ENCODE data around the gene UBR4. TPM values are rescaled to one million over a fixed set of nuclear protein-coding genes. Genes with fewer than 3 reads are reported as not detected.
A peak's percentile ranks its signal among the peaks of the same experiment; 100 is the strongest.

Gene UBR4
- total RNA-seq, 3 donors from 2014 or later = 114 to 145 (median 140) TPM

DNA sequence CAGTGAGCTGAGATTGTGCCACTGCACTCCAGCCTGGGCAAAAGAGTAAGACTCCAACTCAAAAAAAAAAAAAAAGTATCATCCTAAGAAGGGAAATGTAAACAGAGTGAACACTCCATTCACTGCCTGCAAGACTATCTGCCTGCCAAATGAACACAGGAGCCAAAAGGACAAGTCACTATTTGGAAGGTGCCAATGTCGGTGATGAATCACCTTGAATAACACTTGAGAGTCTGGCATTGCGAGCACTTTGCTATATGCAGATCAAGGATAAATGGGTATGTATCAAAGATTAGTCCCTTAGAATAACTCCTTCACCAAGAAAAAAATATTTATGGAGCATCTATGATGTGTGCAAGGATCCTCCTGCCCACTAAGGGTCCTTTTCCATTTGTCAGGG is 6.6 kb downstream of the UBR4 start:
- no peak for TF ChIP-seq POLR2A (IDR thresholded peaks at IDR 0.05)
- no peak for TF ChIP-seq POLR2AphosphoS5 (IDR thresholded peaks at IDR 0.05)
- TF ChIP-seq, protein P1, sequence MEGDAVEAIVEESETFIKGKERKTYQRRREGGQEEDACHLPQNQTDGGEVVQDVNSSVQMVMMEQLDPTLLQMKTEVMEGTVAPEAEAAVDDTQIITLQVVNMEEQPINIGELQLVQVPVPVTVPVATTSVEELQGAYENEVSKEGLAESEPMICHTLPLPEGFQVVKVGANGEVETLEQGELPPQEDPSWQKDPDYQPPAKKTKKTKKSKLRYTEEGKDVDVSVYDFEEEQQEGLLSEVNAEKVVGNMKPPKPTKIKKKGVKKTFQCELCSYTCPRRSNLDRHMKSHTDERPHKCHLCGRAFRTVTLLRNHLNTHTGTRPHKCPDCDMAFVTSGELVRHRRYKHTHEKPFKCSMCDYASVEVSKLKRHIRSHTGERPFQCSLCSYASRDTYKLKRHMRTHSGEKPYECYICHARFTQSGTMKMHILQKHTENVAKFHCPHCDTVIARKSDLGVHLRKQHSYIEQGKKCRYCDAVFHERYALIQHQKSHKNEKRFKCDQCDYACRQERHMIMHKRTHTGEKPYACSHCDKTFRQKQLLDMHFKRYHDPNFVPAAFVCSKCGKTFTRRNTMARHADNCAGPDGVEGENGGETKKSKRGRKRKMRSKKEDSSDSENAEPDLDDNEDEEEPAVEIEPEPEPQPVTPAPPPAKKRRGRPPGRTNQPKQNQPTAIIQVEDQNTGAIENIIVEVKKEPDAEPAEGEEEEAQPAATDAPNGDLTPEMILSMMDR (IDR thresholded peaks at IDR 0.05) = no peak
- Histone ChIP-seq H3K4me3 (no peak overlapping the region), H3K36me3 (peaks cover 6% of the 10 kb centered on the region), H3K4me1 (no peaks in the 10 kb centered on the region), H3K27me3 (no peaks in the 10 kb centered on the region), H3K27ac (peak overlapping the region; percentile 20 to 48), H3K9me3 (no peaks in the 10 kb centered on the region)
- peak in 1 of 2 donors; percentile 55 for DNase-seq (ENCODE audit: low spot score in 2 of 2)
- intact Hi-C loops (cut with DNase I; ENCODE audit: low total_unique reads) = no loop called here

DNA sequence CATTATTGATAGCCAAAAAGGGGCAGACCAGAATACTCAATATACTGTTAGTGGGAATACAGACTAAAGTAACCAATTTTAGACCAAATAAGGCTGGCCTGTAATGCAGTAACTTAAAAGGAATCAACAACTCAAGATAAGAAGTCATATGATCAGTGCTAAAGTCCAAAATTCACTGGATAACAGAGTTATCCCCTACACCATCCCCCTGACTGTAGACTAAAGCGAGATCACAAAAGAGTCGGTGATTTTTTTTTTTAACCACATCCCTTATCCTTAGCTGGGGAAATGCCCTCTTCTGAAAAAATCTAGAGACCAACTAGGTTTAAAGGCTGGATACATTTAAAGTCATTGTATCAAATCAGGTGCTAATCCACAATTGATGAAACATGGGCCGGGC is 7.7 kb downstream of the UBR4 start:
- Histone ChIP-seq H3K4me3 (no peak overlapping the region), H3K27me3 (no peaks in the 10 kb centered on the region), H3K9me3 (no peaks in the 10 kb centered on the region), H3K27ac (no peak overlapping the region), H3K4me1 (no peaks in the 10 kb centered on the region), H3K36me3 (peaks cover 11% of the 10 kb centered on the region)
- intact Hi-C loops (cut with DNase I; ENCODE audit: low total_unique reads) = no loop called here
- no peak for DNase-seq (ENCODE audit: low spot score in 2 of 2)
- no peak for TF ChIP-seq POLR2AphosphoS5 (IDR thresholded peaks at IDR 0.05)
- TF ChIP-seq, protein P1 (IDR thresholded peaks at IDR 0.05) = no peak
- no peak for TF ChIP-seq POLR2A (IDR thresholded peaks at IDR 0.05)

DNA sequence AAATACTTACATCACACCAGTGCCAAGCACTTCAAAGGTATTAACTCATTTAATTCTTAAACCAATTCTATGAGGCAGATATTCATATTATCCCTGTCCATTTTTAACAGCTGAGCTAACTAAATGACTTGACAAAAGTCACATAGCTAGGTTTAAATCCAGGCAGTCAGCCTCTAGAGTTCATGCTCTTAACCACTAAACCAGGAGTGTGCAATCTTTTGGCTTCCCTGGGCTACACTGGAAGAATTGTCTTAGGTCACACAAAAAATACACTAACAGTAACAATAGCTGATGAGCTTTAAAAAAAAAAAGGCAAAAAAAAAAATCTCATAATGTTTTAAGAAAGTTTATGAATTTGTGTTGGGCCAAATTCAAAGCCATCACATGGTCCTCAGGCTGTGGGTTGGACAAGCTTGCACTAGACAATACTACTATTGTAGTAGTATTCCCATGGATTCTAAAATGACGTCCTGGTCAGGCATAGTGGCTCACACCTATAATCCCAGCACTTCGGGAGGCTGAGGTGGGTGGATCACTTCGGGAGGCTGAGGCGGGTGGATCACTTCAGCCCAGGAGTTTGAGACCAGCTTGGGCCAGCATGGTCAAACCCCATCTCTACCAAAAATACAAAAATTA is 10.0 kb downstream of the UBR4 start:
- Histone ChIP-seq H3K36me3 (peaks cover 20% of the 10 kb centered on the region), H3K4me3 (no peak overlapping the region), H3K4me1 (no peaks in the 10 kb centered on the region), H3K9me3 (no peaks in the 10 kb centered on the region), H3K27me3 (no peaks in the 10 kb centered on the region), H3K27ac (peak overlapping the region in 1 of 2 donors; percentile 62)
- TF ChIP-seq, protein P1 (IDR thresholded peaks at IDR 0.05) = no peak
- TF ChIP-seq POLR2A (IDR thresholded peaks at IDR 0.05) = no peak
- no peak for TF ChIP-seq POLR2AphosphoS5 (IDR thresholded peaks at IDR 0.05)
- intact Hi-C loops (cut with DNase I; ENCODE audit: low total_unique reads) = no loop called here
- no peak for DNase-seq (ENCODE audit: low spot score in 2 of 2)

DNA sequence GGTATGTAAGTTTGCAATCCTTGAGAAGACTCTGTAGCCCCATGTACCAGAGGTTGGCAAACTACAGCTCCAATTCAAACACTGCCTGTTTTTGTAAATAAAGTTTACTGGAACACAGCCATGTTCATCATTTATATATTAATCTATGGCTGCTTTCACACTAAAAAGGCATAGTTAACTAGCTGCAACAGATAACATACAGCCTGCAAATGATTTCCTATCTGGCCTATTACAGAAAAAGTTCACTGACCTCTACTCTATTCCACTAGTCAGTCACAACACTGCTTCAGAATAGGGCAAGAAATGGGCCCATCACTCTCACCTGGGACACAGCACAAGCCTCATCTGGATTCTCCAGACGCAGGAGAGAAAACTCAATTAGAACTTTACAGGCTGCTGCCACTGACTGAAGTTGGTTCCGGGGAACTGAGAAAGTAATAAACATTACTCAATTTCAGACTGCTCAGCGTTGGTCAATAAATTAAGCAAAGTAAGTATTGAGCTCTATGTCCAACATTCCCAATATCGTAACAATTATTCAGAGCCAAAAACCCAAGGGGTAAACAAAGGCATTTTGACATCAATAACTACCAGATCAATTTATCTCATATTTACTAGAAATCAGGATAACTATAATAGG is 10.6 kb downstream of the UBR4 start:
- H3K4me3 ChIP-seq = no peak overlapping the region
- intact Hi-C loops (cut with DNase I; ENCODE audit: low total_unique reads) = no loop called here
- no peaks in the 10 kb centered on the region for H3K9me3 ChIP-seq
- peaks cover 20% of the 10 kb centered on the region for H3K36me3 ChIP-seq
- TF ChIP-seq POLR2AphosphoS5 (IDR thresholded peaks at IDR 0.05) = no peak
- TF ChIP-seq, protein P1 (IDR thresholded peaks at IDR 0.05) = no peak
- TF ChIP-seq POLR2A (IDR thresholded peaks at IDR 0.05) = no peak
- H3K27me3 ChIP-seq = no peaks in the 10 kb centered on the region
- no peak for DNase-seq (ENCODE audit: low spot score in 2 of 2)
- no peaks in the 10 kb centered on the region for H3K4me1 ChIP-seq
- peak overlapping the region in 1 of 2 donors; percentile 9 for H3K27ac ChIP-seq

DNA sequence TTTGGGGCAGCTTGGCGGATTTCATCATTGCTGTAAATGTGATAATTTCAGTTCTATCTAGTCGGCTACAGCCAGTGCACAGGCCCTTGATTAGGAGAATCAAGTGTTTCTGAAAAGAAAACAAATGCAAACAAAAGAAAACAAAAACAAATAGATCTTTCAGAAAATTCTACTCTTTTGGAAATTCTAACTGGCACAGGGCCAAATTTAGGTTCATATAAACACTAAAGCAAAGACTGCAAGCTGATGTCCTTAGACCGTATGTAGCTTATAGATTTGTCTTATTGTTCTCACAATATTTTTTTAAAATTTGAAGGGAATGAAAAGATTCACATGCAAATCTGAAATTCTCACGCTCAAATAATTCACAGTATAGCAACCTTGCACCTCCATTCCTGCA is 11.2 kb downstream of the UBR4 start:
- no peaks in the 10 kb centered on the region for H3K9me3 ChIP-seq
- H3K36me3 ChIP-seq = peaks cover 20% of the 10 kb centered on the region
- intact Hi-C loops (cut with DNase I; ENCODE audit: low total_unique reads) = no loop called here
- TF ChIP-seq POLR2A (IDR thresholded peaks at IDR 0.05) = no peak
- TF ChIP-seq POLR2AphosphoS5 (IDR thresholded peaks at IDR 0.05) = no peak
- TF ChIP-seq, protein P1 (IDR thresholded peaks at IDR 0.05) = no peak
- no peak for DNase-seq (ENCODE audit: low spot score in 2 of 2)
- no peaks in the 10 kb centered on the region for H3K27me3 ChIP-seq
- H3K4me3 ChIP-seq = no peak overlapping the region
- H3K4me1 ChIP-seq = no peaks in the 10 kb centered on the region
- H3K27ac ChIP-seq = no peak overlapping the region
